NB4 (cell line): ENCODE results near the gene DGKH.

Experiments
- DNase-seq: peaks from one replicate; pipeline ENCODE4 v3.0.0; 2010; ENCODE audit warnings: low read depth
- H3K4me3 ChIP-seq: one replicate; pipeline ENCODE4 v1.5.1; 2011; ENCODE audit warnings: mild to moderate bottlenecking, low read depth, low read length, moderate library complexity
- MYC ChIP-seq: IDR thresholded peaks from 2 replicates; pipeline ENCODE4 v1.6.1; 2011; ENCODE audit warnings: low read depth, low read length
- POLR2A ChIP-seq: IDR thresholded peaks from 2 replicates; pipeline ENCODE4 v1.6.1; 2011; ENCODE audit warnings: mild to moderate bottlenecking; ENCODE audit not compliant: insufficient read length; ENCODE audit errors: extremely low read depth
- TF ChIP-seq, protein P1 (sequence below): IDR thresholded peaks from 2 replicates; pipeline ENCODE4 v1.6.1; 2011; ENCODE audit warnings: low read depth, low read length
- TF ChIP-seq, protein P2 (sequence below): IDR thresholded peaks from one replicate; pipeline ENCODE4 v1.5.1; 2012; ENCODE audit warnings: low read depth, low read length

DGKH gene

DNA sequence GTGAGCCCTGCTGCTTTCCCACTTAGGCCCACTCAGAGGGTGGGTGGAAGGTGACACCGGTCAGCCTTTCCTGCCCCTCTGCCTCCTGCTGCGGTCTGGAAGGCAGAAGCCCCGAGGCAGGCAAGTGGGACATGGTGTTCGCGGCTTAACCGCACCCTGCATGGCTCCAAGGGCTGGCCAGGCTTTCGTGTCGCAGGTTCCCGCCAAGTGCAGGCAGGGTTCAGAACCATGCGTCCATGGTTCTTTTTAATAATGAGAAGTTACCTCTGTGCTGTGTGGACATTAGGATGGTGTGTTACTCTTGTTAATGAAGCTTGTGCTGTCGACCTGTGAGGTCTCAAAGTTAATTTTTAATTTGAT is 986 bp downstream of the DGKH start:
- no peak for TF ChIP-seq POLR2A
- TF ChIP-seq MYC = no peak; the same call in 1 of the 2 replicates
- TF ChIP-seq, protein P1, sequence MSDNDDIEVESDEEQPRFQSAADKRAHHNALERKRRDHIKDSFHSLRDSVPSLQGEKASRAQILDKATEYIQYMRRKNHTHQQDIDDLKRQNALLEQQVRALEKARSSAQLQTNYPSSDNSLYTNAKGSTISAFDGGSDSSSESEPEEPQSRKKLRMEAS = no peak
- TF ChIP-seq, protein P2, sequence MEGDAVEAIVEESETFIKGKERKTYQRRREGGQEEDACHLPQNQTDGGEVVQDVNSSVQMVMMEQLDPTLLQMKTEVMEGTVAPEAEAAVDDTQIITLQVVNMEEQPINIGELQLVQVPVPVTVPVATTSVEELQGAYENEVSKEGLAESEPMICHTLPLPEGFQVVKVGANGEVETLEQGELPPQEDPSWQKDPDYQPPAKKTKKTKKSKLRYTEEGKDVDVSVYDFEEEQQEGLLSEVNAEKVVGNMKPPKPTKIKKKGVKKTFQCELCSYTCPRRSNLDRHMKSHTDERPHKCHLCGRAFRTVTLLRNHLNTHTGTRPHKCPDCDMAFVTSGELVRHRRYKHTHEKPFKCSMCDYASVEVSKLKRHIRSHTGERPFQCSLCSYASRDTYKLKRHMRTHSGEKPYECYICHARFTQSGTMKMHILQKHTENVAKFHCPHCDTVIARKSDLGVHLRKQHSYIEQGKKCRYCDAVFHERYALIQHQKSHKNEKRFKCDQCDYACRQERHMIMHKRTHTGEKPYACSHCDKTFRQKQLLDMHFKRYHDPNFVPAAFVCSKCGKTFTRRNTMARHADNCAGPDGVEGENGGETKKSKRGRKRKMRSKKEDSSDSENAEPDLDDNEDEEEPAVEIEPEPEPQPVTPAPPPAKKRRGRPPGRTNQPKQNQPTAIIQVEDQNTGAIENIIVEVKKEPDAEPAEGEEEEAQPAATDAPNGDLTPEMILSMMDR = no peak
- no peak for DNase-seq
- peak overlapping the region; percentile 65 for H3K4me3 ChIP-seq

DNA sequence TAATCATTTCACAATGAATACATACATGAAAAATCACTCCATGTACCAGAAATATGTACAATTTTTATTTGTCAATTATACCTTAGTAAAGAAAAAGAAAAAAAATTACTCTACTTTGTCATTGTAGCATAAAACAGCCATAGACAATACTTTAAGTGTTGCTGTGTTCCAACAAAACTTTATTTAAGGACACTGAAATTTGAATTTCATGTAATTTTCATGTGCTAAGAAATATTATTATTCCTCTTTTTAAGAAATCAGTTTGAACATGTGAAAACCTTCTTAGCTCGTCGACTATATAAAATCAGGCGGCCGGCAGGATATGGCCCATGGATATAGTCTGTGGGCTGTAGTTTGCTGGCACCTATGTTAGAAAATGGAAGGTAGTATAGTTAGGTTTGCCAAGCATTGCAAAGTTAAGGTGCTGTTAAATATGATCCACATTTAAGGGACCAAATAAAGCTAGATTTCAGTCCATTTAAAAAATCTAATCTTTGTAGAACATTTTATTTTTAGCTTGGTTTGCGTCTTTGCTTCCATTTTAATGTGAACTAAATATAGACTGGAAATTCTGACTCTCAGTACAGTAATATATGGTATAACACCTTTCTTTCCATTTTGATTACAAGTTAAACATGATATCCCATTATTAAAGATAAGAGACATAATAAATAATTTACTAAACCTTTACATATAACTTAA is 6.5 kb downstream of the DGKH start:
- DNase-seq = no peak
- no peak overlapping the region for H3K4me3 ChIP-seq
- TF ChIP-seq, protein P2 = no peak
- TF ChIP-seq MYC = no peak
- no peak for TF ChIP-seq POLR2A
- TF ChIP-seq, protein P1 = no peak

DNA sequence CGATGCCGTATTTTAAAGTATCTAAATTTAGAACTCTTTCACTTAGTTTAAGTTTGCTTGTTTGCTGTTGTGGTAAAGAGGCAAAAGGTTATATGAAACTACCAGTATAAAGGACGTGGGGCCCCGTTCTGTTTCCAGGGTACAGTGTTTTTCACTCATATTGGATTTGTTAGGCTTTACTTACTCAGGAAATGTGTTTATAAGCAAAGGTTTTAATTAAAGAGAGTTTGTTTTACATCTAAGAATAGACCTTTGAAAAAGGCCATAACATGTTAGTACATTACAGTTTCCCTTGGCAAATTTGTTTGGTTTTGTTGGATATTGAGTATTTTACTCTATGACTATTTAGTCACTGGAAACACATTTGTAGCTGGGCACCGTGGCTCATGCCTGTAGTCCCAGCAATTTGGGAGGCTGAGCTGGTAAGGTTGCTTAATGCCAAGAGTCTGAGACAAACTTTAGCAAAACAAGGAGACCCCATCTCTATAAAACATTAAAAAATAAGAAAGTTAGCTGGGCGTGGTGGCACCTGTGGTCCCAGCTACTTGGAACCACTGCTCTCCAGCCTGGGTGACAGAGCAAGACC is 7.1 kb downstream of the DGKH start:
- DNase-seq = no peak
- TF ChIP-seq POLR2A (no peak), MYC (no peak)
- TF ChIP-seq, protein P1 = no peak
- TF ChIP-seq, protein P2 = no peak
- no peak overlapping the region for H3K4me3 ChIP-seq

DNA sequence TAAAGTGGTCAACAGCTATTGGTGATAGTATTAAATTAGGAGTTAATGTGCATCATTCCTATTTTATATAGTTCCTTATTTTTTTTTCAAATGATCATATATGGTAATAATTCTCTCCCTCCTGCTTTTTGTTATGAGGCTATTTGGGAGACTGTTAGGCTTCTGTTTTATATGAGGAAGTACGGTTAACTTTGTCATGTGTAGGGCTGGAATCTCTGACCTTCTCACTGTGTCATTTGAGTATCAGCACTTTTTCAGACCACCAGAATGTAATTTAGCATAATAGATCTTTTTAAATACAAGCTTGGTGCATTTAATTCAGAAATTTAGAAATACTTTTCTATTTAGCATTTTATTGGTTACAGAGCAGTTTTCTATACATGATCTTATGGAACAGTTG is 7.7 kb downstream of the DGKH start:
- no peak for DNase-seq
- TF ChIP-seq POLR2A = no peak
- TF ChIP-seq MYC = no peak
- H3K4me3 ChIP-seq = no peak overlapping the region

DNA sequence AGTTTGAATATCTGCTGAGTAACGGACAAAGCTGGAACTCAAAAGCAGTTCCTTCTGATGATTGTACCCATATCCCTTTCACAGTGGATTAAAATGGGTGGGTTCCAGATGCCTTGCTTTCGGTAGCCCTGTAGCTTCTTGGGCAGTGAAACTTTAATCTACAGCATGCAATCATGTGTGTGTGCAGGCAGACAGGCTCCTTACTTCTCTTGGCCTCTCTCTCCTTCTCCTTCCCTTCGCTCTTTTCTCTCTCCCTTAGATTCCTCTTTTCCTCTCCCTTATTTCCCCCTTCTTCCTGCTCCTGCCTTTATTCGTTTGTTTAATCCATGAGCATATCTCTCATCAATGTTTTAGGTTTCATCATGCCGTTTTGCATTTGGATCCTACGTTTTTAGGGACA is 8.1 kb downstream of the DGKH start:
- no peak for TF ChIP-seq MYC
- TF ChIP-seq, protein P1 = no peak
- TF ChIP-seq POLR2A = no peak
- TF ChIP-seq, protein P2 = no peak
- H3K4me3 ChIP-seq = no peak overlapping the region
- no peak for DNase-seq

DNA sequence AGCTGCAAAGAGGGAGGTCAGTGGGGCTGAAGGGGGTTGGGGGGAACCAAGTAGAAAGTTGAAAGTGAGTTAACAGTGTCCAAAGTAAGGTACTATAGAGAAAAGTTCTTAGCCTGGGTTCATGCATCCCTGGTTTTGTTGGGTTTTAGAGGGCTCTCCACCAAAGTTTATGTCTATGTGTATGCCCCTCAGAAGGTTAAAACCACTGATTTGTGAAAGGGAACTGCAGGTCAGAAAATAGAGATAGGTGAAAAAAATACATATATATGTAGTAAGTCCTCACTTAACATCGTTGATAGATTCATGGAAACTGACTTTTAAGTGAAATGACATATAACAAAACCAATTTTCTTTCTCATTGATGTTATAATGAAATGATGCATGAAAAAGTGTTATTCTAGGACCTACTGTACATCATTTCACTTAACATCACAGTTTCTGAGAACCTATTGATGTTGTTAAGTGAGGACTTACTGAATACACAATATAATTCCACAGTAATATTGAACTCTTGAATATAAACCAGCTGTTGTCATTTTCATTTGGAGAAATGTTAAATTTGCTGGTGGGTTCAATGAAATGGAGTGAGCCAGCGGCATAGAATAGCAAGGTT is 9.6 kb downstream of the DGKH start:
- H3K4me3 ChIP-seq = no peak overlapping the region
- TF ChIP-seq MYC = no peak
- TF ChIP-seq, protein P1 = no peak
- TF ChIP-seq, protein P2 = no peak
- TF ChIP-seq POLR2A = no peak
- DNase-seq = no peak
